Astrocyte (in vitro differentiated cells and primary cell): ENCODE measurements around the gene PPP1R1B.

Experiments used
- CTCF ChIP-seq: IDR thresholded peaks from 2 replicates; pipeline ENCODE4 v1.5.1; 2011; ENCODE audit warnings: low read depth, mild to moderate bottlenecking, inconsistent platforms, low read length, moderate library complexity; ENCODE audit not compliant: insufficient read depth
- EZH2 ChIP-seq: IDR thresholded peaks from 2 replicates; pipeline ENCODE4 v1.6.1; 2012; ENCODE audit warnings: mild to moderate bottlenecking, low read length, inconsistent platforms; ENCODE audit not compliant: insufficient read depth

GRCh38 chr17:39581071-39581758 is 45.5 kb upstream of the PPP1R1B start:
- TF ChIP-seq CTCF (no peak), EZH2 (no peak)
